Stimulated activated CD8-positive, alpha-beta memory T cell treated with anti-CD3 and anti-CD28 coated beads, Interleukin-15, amount 100 ng/mL, for 4 hours (primary cell): ENCODE data around the gene WDFY4.

ENCODE experiments used
- DNase-seq, 2 donors: peaks; one replicate each; pipeline ENCODE4 v3.0.0-alpha.2; 2020; ENCODE audit warnings: low read depth in 2 of 2

WDFY4 gene

DNA sequence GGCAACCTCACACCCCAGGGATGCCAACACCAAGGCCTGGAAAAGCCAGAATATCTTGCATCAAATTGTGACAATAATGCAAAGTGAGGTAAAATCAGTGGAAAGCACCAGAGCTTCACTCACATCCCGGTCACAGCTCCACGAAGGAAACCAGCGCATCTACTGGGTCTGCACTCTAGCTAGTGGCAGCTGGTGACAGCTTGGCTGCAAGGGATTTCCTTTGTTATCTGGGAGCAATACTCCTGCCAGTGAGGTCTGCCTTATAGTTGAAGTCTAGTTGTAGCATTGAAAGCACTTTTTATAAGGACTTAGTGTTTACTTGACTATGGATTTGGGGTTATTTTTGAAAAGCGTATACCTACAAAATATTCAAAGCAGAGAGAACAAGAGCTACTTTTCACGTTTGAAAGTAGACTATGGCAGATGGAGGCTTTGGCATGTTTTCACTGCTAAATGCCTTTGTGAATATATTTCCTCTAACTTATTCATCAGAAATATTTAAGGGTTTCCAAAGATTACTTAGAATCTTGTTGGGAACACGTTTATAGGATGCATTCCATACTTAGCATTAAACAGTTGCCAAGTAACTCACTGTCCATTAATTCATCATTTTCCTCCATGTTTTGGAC, 26.1 kb downstream of the WDFY4 start:
- DNase-seq, result no peak

DNA sequence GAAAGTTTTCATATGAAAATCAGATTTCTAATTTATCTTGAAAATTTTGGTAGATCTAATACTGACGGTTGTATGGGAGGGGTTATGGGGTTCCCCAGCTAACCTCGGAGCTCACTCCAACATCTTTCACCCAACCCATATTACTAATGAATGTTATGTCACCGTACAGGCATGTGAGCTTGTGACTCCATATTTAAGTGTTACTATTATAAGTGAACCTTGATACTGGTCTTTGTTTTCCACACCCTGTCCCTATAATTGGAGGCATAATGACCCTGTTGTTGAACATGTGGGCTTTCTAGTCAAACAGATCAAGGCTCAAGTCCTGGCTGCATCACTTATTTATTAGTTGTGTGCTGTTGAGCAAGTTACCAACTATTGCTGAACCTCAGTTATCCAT, 27.2 kb downstream of the WDFY4 start:
- DNase-seq, result no peak

DNA sequence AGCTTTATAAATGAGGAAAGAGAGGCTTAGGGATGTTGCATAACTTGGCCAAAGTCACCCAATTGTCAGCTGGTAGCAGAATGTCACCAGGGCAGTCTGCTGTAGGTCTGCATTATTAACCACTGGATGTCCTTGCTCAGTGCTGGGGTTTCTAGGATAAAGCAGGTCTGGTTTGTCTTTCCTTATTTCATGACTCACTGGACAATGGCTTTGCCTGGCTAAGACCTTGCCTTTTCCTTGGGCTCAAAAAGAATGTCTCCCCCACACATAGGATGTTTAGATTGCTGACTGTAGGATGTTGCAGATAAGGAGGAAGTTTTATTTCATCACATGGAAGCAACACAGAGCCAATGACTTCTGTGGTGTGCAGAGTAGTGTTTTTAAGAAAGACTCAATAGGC, 29.4 kb downstream of the WDFY4 start:
- DNase-seq, result no peak

DNA sequence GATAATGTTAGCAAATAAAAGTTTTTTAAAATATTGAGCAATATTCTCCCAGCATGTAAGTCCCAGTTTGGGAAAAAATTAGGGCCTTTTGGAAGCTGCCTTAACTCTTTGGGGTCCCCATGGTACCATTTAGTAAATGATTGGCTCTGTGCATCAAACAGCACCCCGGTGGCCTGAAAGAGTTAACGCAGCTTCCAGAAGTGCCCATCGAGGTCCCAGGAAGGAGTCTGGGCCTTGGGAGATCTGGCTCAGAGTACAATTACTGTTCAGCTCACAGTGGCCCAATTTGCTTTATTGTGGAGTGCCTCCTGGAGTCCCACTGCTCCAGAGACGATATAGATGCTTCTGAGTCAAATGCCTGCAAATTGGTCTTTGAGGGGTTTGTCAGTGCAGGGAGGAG, 31.7 kb downstream of the WDFY4 start:
- no peak for DNase-seq

DNA sequence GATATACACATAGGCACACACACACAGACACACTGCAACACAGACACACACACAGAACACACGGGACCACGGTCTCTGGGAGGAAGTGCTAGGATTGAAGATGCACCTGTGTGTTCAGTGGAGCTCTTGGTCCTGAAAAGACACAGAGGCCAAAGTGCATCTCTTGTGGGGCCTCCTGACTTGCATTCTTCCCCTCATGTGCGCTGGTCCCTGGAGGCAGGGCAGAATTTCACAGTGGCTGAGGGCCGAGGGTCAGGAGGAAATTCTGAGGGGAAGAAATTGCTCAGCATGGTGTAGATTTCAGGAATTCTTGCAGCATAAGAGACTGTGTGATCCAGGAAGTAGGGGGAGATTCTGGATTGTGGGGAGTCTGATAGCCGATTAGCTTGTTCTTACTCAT, 35.9 kb downstream of the WDFY4 start:
- no peak for DNase-seq

DNA sequence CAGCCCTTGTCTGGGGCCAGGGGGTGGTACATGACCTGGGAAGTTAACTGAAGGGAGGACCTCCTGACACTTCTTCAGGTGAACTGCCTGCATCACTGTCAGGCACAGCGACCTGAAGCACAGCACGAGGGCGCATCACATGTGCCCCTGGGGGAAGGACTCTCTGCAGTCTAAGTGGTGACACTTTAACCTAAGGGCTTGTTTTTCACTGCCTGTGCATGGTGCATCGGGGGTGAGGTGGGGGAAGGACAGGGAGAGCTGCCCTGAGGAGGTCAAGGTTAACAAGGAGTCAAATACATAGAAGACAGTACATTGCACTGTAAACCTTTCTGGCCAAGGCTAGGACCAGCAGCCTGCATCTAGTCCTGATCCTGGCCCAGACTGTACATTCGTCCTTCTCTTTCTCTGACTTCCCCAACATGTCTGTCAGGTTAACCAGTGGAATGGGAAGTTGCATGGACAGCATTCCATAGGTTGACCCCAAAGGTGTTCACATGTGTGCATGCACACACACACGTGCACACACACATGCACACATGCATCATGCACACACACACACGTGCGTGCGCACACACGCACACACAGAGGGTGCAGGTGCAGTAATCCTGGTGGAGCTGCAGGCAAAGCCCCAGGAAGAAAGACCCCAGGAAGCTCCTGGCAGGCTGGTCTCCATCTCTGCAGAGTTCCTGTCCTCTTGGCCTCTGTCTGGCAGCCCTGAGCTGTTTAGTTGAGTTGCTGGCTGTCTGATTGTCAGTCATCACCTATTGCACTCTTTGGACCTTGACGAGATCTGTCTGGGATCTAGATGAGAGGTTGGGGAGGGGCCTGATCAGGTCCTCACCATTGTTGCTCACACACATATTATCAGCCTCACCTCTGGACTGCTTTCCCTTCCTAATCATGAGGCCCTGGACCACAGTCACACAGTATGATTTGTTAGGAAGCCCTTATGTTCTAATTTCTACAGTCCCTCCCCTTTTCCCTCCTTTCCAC, 37.8 kb downstream of the WDFY4 start:
- no peak for DNase-seq

DNA sequence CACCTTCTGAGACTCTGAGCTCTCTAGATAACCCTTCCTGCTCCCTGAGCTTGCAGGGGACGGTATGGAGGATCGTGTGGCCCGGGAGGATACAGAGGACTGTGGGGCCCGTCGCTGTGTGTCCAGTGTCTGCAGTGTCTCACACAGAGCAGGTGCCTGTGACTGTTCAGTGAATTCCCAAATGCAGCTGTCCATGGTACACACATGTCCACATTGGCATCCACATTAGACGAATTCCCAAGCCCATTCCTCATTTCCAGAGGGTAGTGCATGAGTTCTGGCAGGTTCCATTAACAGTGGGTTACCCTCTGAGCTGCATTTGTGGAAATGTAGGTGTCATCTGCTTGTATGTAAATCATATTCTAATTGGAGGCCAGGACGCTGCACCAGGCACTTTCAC, 39.5 kb downstream of the WDFY4 start:
- DNase-seq, result no peak

DNA sequence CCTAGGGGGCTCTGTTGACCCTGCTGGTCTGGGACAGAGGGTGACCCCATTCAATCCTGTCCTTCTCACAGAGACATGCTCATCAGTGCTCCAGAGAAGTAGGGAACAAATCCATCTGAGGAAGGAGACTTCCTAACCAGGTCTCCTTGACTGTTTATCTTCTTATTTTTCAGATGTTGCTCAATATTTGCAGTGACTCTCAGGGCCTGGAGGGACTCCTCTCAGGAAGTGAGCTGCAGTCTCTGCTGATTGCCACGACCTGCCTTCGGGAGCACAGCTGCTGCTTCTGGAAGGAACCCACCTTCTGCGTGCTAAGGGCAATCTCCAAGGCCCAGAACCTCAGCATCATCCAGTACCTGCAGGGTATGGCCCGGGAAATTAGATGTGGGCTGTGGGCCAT, 41.0 kb downstream of the WDFY4 start:
- DNase-seq, result no peak

DNA sequence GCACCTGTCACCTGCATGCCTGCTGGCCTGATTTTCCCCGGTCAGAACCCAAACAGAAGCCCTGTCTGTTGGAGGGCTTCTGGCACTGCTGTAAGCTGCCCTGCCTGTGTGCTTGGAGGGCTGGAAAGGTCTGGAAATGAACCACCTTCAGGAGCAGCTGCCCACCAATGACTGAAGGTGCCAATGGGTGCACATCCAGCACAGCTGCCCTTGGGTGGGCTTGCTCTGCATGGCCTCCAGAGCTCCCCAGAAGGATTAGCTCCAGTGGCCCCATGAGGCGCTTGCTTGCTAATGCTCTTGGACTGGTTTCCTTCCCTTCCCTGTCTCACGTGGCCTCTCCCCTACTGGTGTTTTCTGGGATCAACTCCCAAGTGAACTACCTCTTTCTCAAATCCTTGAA, 43.2 kb downstream of the WDFY4 start:
- no peak for DNase-seq

DNA sequence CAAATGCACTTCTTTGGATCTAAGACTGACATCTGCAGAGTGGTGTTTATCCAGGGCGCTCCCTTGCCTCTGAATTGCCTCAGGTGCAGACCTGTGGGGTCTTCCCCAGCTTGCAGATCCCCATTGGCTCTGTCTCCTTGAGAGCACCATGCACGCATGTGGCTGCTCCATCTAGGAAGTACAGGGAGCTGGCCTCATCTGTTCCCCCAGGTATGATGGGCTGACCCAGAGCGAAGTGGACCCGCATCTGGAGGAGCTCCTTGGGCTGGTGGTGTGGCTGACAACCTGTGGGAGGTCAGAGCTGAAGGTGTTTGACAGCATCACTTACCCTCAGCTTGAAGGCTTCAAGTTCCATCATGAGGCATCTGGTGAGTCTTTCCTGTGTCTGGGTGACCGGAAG, 44.5 kb downstream of the WDFY4 start:
- DNase-seq, result no peak

DNA sequence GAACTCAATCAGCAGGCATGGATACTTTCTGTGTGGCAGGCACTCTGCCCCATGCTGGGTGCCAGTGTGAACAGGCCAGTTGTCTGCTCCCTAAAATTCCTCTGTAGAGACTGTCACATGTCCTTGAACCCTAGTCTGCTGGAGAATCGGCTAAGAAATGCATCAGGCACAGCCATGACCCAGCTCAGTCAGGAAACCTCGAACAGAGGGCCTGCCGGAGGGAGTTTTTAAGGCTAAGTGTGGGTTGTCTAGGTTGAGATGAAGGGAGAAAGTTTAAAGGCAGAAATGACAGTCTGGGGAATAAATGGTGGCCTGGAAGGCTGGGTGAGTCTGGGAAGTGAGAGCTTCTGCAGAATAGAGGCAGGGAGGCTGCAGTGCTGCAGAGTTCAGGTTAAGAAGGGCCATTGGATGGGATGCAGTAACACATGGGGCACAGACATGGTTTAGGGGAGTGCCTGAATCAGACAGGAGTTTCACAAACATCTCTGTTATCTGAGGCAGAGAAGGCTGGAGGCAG, 45.3 kb downstream of the WDFY4 start:
- DNase-seq, result no peak

DNA sequence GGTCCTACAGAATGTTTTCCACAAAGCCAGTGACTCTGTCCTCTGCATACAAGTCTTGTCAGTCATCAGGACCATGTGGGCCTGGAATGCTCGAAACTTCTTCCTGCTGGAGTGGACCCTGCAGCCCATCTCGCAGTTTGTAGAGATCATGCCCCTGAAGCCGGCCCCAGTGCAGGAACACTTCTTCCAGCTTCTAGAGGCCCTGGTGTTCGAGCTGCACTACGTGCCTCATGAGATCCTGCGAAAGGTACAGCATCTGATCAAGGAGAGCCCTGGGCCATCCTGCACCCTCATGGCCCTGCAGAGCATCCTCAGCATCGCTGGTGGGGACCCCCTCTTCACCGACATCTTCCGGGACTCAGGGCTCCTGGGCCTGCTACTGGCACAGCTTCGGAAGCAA, 46.5 kb downstream of the WDFY4 start:
- DNase-seq, result no peak

DNA sequence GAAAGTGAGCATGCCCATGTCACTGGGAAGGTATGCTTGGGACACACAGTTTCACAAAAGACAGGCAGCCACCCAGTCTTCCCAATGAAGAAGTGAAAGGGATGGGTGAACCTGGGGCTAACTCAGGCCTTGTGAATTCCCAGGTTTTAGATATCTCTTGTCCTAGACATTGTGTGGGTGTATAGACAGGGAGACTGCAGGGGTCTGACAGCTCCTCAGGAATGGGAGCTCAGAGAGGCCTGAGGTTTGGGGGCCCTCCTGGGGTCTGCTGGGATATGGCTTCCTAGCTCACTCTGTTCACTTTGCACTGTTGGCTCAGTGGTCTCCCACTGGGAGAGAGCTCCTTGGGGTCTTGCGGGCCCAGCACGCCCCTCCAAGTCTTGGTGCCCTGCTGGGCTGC, 47.0 kb downstream of the WDFY4 start:
- DNase-seq, result no peak

DNA sequence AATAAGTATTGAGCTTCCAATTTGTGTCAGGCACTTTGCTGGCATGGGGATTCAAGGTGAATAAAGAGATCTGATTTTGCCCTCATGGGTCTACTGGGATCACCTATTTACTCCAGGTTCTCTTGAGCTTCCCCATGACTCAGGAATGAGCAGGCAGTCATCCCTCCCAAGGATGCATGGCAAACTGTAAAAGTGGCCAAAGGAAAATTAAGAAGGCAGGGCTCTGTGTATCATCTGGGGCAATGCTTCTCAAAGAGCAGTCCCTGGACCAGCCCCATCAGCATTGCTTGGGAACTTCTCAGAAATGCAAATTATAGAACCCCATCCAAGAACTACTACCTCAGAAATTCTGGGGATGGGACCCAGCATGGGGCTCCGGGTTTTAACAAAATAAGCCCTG, 48.7 kb downstream of the WDFY4 start:
- no peak for DNase-seq

DNA sequence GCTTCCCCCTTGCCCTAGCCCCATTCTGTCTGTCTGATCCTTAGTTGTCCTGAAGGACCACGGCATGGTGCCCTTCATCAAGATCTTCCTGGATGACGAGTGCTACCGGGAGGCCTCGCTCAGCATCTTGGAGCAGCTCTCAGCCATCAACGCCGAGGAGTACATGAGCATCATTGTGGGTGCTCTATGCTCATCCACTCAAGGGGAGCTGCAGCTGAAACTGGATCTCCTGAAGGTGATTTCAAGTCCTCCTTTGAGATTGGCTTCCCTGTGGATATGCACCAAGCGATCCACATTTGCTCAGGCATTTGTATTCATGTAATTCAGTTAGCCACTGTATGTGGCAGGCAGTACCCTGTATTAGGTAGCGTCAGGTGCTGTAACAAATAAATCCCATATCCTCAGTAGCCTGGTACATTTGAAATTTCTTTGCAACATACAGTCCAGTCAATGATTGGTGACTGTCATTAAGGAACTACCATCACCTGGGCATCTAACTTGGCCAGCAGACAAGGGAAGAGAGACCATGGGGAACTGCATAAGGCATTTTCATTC, 51.2 kb downstream of the WDFY4 start:
- DNase-seq, result no peak

DNA sequence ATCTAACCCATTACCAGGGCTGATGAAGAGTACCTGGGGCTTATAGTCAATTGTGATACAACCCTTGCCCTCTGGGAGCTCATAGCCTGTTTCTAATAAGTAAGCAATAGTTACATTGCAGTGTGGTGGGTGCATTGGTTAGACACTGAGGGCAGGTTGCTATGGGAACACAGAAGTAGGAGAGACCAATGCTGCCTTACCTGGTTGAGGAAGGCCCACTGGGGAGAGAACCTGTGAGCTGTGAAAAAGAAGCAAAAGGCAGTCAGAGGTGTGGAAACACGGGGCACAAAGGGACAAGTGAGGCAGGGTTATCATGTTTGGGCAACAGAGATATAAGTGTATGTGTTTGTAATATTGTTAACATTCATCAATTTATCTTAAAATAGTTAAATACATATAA, 51.9 kb downstream of the WDFY4 start:
- DNase-seq, result no peak

DNA sequence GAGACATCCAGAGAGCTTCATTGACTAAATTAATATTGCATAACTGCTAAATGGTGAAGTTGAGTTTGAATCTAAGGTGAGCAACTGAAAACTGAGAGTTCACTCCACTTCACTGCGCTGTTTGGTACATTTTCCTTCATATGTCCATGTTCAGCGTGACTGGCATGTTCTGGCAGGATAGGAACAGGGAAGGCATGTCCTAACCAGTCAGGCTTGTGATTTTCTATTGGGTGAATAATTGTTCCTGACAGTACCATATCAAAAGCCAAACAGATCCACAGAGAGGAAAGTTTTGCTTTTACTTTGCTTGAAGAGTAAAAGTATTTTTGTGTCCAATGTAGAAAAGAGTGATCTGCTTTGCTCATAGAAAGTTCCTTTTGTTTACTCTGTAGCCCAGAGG, 53.2 kb downstream of the WDFY4 start:
- no peak for DNase-seq

DNA sequence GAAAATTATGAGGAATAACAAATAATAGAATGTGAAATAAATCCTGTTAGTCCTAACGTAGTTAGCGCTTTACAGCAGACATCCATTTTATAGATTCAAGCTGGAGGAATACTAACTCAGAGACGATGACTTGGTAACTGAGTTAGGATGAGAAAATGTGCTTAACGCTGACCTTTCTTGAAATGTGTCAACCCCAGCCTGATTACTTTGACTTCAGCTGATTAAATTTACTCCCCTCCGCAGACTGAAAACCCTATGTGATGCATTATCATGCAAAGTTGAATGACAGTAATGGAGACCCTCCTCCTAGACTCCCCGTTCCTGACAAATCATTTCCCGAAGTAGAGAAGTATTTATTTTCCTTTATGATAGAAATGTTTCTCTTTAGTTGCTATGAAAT, 54.5 kb downstream of the WDFY4 start:
- no peak for DNase-seq

DNA sequence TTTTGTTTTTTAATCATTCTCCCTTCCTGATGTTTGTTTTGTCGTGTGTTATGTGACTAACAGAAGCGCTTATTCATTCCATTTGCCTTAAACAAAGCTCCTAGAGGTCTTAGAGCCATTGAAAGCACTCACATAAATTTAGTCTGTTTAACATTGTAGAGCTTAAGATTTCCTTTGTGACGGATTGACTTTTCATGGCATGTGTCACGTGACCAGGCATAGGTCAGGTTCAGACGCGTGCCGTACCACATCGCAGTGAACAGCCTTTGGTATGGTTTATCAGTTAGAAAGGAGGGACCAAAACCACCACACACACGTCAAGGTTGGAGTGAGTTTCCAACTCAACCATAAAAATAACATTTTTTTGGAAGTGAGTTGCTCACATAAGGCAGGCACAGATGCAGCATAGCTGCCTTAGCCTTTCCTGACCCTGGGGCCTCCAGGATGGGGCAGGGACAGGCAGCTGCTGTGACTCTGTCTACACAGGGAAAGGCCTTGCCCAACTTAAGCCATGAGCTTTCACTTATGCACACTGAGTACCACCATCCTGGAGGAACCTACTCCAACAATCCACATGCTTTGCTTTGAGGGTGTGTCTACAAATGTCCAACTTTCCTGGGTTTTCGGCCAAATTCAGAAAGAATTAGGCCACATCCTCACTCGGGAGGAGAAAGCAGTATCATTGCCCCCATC, 55.5 kb downstream of the WDFY4 start:
- DNase-seq, result no peak

DNA sequence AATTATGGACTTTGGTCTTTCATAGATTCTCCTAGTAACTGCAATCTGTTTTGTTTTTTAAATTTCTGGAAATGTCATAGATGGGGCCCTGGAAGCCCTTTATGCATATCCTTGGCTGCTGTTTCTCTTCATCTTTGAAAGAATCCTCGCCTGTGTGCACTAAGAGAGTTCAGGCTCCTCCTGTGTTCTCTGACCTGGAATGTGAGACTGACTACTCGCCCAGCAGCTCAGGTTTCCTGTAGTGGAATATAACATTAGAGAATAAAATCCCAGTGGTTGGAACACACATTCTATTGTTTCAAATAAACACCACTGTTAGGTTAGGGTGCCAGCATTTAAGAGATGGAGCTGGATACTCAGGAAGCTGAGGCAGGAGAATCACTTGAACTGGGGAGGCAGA, 56.3 kb downstream of the WDFY4 start:
- DNase-seq, result no peak

DNA sequence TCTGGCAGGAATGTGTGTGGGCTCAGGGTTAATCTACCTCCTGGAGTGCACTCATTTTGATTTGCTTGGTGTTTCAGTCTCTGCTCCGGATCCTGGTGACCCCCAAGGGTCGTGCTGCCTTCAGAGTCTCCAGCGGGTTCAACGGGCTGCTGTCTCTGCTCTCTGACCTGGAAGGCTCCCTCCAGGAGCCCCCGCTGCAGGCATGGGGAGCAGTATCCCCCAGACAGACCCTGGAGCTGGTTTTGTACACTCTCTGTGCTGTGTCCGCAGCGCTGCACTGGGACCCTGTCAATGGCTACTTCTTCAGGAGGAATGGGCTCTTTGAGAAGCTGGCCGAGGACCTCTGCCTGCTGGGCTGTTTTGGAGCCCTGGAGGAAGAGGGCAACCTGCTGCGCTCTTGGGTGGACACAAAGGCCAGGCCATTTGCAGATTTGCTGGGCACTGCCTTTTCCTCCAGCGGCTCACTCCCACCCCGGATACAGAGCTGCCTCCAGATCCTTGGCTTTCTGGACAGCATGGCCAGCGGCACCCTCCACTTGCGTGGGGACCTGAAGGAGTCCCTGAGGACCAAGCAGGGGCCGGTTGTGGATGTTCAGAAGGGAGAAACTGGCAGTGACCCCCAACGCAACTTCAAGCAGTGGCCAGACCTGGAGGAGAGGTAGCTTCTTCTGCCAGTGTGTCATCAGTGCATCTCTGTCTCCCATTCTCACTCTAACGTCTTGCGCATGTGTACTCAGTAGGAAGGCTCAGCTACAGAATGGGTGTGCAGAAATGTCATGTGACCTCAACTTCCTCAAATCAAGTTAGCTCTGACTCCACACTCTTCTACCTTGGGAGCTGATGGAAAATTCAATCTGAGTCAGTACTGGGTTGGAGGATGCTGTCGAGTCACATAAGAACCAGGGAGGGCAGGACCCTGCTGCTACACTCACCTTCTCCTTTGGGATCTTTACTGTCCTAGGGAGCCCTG, 58.5 kb downstream of the WDFY4 start:
- no peak for DNase-seq
